Liver (tissue), 9 donors: ENCODE measurements around the gene SPATS2. TPM values are rescaled to one million over a fixed set of nuclear protein-coding genes. Genes with fewer than 3 reads are reported as not detected.

ENCODE experiments used
- DNase-seq: peaks from one replicate; pipeline ENCODE4 v3.0.0-alpha.2; 2017; ENCODE audit warnings: low spot score
- H3K27ac ChIP-seq, 2 donors: one replicate each; pipeline ENCODE4 v1.7.0; 2013; ENCODE audit warnings: inconsistent platforms in 2 of 2, low read length in 2 of 2, control low read depth in 1 of 2, low read depth in 1 of 2, mild to moderate bottlenecking in 1 of 2
- H3K27me3 ChIP-seq, 4 donors: one replicate each; pipeline versions ENCODE4 v1.6.1 to v1.7.0; 2013; ENCODE audit warnings: low read length in 3 of 4, inconsistent platforms in 1 of 4, mild to moderate bottlenecking in 1 of 4, moderate library complexity in 1 of 4; ENCODE audit not compliant: control insufficient read depth in 4 of 4, insufficient read depth in 4 of 4
- H3K36me3 ChIP-seq, 4 donors: one replicate each; pipeline versions ENCODE4 v1.6.1 to v1.7.0; 2013; ENCODE audit warnings: low read length in 3 of 4, mild to moderate bottlenecking in 3 of 4, low read depth in 1 of 4, moderate library complexity in 1 of 4; ENCODE audit not compliant: control insufficient read depth in 4 of 4, insufficient read depth in 3 of 4
- H3K4me1 ChIP-seq, 4 donors: one replicate each; pipeline versions ENCODE4 v1.6.1 to v1.7.0; 2013; ENCODE audit warnings: low read length in 3 of 4, mild to moderate bottlenecking in 3 of 4, moderate library complexity in 1 of 4; ENCODE audit not compliant: control insufficient read depth in 4 of 4, insufficient read depth in 4 of 4
- H3K4me3 ChIP-seq, 3 donors: one replicate each; pipeline versions ENCODE4 v1.6.1 to v1.7.0; 2013; ENCODE audit warnings: low read length in 3 of 3, control low read depth in 1 of 3, low read depth in 1 of 3, mild to moderate bottlenecking in 1 of 3
- H3K9ac ChIP-seq, 2 donors: one replicate each; pipeline ENCODE4 v1.7.0; 2013; ENCODE audit warnings: low read length in 2 of 2, mild to moderate bottlenecking in 2 of 2, moderate library complexity in 2 of 2, control low read depth in 1 of 2, low read depth in 1 of 2
- H3K9me3 ChIP-seq, 4 donors: one replicate each; pipeline versions ENCODE4 v1.6.1 to v1.7.0; 2013; ENCODE audit warnings: low read length in 3 of 4; ENCODE audit not compliant: control insufficient read depth in 4 of 4
- EGR1 ChIP-seq, 2 donors: IDR thresholded peaks; 2 replicates each; pipeline ENCODE4 v1.6.1; 2016 to 2018; ENCODE audit warnings: antibody characterized with exemption in 2 of 2, low read depth in 2 of 2
- FOXA1 ChIP-seq: IDR thresholded peaks from 2 replicates; pipeline ENCODE4 v1.6.1; 2016; ENCODE audit warnings: antibody characterized with exemption
- FOXA2 ChIP-seq: IDR thresholded peaks from 2 replicates; pipeline ENCODE4 v1.6.1; 2016; ENCODE audit warnings: antibody characterized with exemption
- GABPA ChIP-seq, 2 donors: IDR thresholded peaks in 1 of 2; conservative IDR thresholded peaks in 1 of 2; 2 replicates each; pipeline ENCODE4 v1.6.1; 2016; ENCODE audit warnings: antibody characterized with exemption in 2 of 2, mild to moderate bottlenecking in 1 of 2, moderate library complexity in 1 of 2
- HNF4A ChIP-seq, 2 donors: conservative IDR thresholded peaks; 2 replicates each; pipeline ENCODE4 v1.6.1; 2016; ENCODE audit warnings: antibody characterized with exemption in 2 of 2, mild to moderate bottlenecking in 2 of 2
- HNF4G ChIP-seq: IDR thresholded peaks from 2 replicates; pipeline ENCODE4 v1.6.1; 2016; ENCODE audit warnings: antibody characterized with exemption
- JUND ChIP-seq, 2 donors: IDR thresholded peaks; 2 replicates each; pipeline ENCODE4 v1.6.1; 2016; ENCODE audit warnings: antibody characterized with exemption in 2 of 2
- NR2F2 ChIP-seq: IDR thresholded peaks from 2 replicates; pipeline ENCODE4 v1.6.1; 2016; ENCODE audit warnings: antibody characterized with exemption
- RAD21 ChIP-seq, 2 donors: IDR thresholded peaks; 2 replicates each; pipeline ENCODE4 v1.6.1; 2016; ENCODE audit warnings: antibody characterized with exemption in 2 of 2, mild to moderate bottlenecking in 2 of 2
- RXRA ChIP-seq, 2 donors: IDR thresholded peaks; 2 replicates each; pipeline ENCODE4 v1.6.1; 2017 to 2018; ENCODE audit warnings: antibody characterized with exemption in 2 of 2, mild to moderate bottlenecking in 1 of 2
- SP1 ChIP-seq: IDR thresholded peaks from 2 replicates; pipeline ENCODE4 v1.6.1; 2018; ENCODE audit warnings: antibody characterized with exemption, mild to moderate bottlenecking
- TAF1 ChIP-seq: conservative IDR thresholded peaks from 2 replicates; pipeline ENCODE4 v1.6.1; 2016; ENCODE audit warnings: antibody characterized with exemption, mild to moderate bottlenecking
- YY1 ChIP-seq: IDR thresholded peaks from 2 replicates; pipeline ENCODE4 v1.6.1; 2016; ENCODE audit warnings: antibody characterized with exemption, mild to moderate bottlenecking
- WGBS: extraction: QIAGEN DNeasy Blood & Tissue Kit; methylation state at CpG from one replicate; pipeline ENCODE4 v1.1.7; 2013; 5-methylcytosine and 5-hydroxymethylcytosine counted together
- polyA plus RNA-seq, 2 donors: library from polyadenylated mRNA; stranded (reverse) in 1 of 2; unstranded in 1 of 2; fragments of 200-250 nt in 1 of 2; fragments of >200 nt in 1 of 2; fragmentation: Nextera tagmentation in 1 of 2; extraction: Ambion mirVana in 1 of 2; gene quantifications; one replicate each; pipeline versions ENCODE4 v1.2.1 to v1.2.3, GENCODE V29; 2013 to 2015
- total RNA-seq, 2 donors: library from RNA; depleted of rRNA; stranded (reverse); fragments of >200 nt; gene quantifications; one replicate each; pipeline ENCODE4 v1.2.3, GENCODE V29; 2014
- TF ChIP-seq, protein P1 (sequence below): fragments of 150-350 bp; IDR thresholded peaks from 2 replicates; pipeline ENCODE4 v1.5.1; 2017; ENCODE audit warnings: improper control_type of control experiment, low read depth, low read length; ENCODE audit not compliant: missing input control
- TF ChIP-seq, protein P2 (sequence below): IDR thresholded peaks from 2 replicates; pipeline ENCODE4 v1.6.1; 2016; ENCODE audit warnings: antibody characterized with exemption
- TF ChIP-seq, protein P3 (sequence below): IDR thresholded peaks from 2 replicates; pipeline ENCODE4 v1.6.1; 2016; ENCODE audit warnings: antibody characterized with exemption
- TF ChIP-seq, protein P4 (sequence below): IDR thresholded peaks from 2 replicates; pipeline ENCODE4 v1.6.1; 2016; ENCODE audit warnings: antibody characterized with exemption
- TF ChIP-seq, protein P5 (sequence below): IDR thresholded peaks from 2 replicates; pipeline ENCODE4 v1.6.1; 2016; ENCODE audit warnings: antibody characterized with exemption, mild to moderate bottlenecking
- donor health status: healthy.
- donor health status: healthy.
- donor health status: healthy.
- donor health status: healthy.
- donor health status: healthy.

SPATS2 gene
- total and polyA plus RNA-seq, 4 donors, result 2.4 to 5.2 (median 4.5) TPM

DNA sequence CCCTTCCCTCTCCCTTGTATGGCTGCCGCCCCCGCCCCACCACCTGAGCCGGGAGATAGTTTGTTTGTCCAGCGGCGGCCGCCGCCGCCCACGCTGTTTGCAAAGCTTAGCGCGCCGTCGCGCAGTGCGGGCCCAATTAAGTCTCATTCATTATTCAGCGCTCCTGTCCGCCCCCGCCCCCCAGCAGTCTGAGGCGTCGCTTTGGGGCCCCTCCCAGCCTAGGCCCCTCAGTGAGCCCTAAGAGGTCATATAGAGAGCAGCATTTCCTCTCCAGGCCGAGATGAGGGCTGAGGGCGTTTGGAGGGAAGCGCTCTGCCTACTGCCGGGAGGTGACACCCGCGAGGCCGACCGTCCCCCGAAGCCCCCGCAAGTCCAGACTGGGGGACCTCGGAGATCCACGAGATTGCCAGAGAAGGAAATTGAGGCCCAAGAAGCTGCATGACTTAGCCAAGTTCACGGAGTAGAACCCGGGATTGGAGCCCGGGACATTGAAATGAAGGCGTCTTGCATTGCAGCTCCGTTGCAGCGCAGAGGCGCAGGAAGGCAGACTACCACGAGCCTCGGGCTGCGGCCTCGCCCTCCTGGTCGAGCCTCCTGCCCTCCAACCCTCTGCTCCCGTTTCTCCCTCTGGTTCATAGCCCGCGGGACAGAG, 20.5 kb upstream of the SPATS2 start, which contains the start of gene DNAJC22:
Gene DNAJC22 (plus strand): TSS at position 230 of the 652 bp plus-strand sequence. CDS start 1,985 bp downstream, outside the sequence.
- peak in 1 of 2 donors; percentile 88 for TF ChIP-seq EGR1 (IDR thresholded peaks at IDR 0.05; ENCODE audit: low read depth in 2 of 2)
- no peak for TF ChIP-seq TAF1
- no peak for TF ChIP-seq GABPA (IDR thresholded peaks at IDR 0.05 in 1 of 2, conservative IDR thresholded peaks at IDR 0.05 in 1 of 2)
- Histone ChIP-seq H3K9ac (peak within 1 kb of the TSS in 1 of 2 donors; percentile 23), H3K9me3 (no peaks in the 10 kb centered on the region)

DNA sequence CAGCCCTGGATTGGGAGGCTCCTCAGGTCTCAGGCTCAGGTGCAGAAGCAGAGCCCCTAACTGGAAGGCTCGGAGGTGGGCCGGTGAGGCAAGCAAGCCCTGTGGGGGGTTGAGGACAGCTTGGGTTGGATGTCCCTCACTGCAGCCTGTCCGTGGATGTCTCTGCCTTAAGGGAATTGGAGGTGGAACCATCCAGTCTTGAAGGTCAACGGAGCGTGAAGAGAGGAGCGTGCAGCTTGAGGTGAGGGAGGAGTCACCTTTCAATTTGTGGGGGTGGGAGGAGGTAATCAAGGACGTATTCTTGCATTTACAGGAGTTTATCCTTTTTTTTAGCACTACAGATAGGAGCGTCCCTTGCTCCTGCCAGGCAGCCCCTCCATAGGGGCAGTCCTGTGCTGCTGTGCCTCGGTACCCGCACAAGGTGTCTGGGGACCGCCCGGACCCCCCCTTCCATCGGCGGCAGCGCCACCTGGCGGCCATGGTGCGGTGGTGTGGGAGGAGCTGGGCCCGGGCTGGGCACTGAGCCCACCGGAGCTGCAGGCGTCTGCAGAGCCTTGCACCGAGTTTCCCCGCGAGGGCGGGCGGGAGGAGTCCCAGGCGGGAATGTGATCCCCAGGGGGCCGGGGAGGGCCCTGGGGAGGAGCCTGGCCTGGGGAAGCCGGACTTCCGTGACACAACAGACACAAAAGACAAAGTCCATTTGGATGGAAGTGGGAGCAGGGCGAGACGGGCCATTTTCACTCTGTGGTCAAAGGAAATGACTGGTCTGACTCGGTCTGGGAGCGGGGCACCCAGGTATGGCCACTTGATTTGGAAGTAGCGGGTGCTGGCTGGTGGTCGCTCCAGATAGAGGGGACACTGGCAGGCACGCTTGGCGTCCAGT, 19.7 kb upstream of the SPATS2 start:
- H3K36me3 ChIP-seq, result peaks cover 1 to 4% (median 3%) of the 10 kb centered on the region in 4 donors
- H3K4me3 ChIP-seq, result peak overlapping the region; percentile 21 to 80 (median 67)
- no peaks in the 10 kb centered on the region for H3K9me3 ChIP-seq
- H3K27ac ChIP-seq, result peak overlapping the region; percentile 67 to 82
- TF ChIP-seq RAD21 (IDR thresholded peaks at IDR 0.05) (peak; percentile 58 to 74), HNF4G (peak; percentile 96), SP1 (peak; percentile 88), RXRA (IDR thresholded peaks at IDR 0.05) (peak; percentile 70 to 80), FOXA2 (no peak), JUND (IDR thresholded peaks at IDR 0.05) (peak in 1 of 2 donors; percentile 58), FOXA1 (no peak), EGR1 (IDR thresholded peaks at IDR 0.05; ENCODE audit: low read depth in 2 of 2) (peak; percentile 40 to 73), YY1 (peak; percentile 96), NR2F2 (no peak), GABPA (IDR thresholded peaks at IDR 0.05 in 1 of 2, conservative IDR thresholded peaks at IDR 0.05 in 1 of 2) (peak in 1 of 2 donors; percentile 81), HNF4A (conservative IDR thresholded peaks at IDR 0.05) (peak; percentile 97 to 98), TAF1 (peak; percentile 95)
- TF ChIP-seq, protein P1, sequence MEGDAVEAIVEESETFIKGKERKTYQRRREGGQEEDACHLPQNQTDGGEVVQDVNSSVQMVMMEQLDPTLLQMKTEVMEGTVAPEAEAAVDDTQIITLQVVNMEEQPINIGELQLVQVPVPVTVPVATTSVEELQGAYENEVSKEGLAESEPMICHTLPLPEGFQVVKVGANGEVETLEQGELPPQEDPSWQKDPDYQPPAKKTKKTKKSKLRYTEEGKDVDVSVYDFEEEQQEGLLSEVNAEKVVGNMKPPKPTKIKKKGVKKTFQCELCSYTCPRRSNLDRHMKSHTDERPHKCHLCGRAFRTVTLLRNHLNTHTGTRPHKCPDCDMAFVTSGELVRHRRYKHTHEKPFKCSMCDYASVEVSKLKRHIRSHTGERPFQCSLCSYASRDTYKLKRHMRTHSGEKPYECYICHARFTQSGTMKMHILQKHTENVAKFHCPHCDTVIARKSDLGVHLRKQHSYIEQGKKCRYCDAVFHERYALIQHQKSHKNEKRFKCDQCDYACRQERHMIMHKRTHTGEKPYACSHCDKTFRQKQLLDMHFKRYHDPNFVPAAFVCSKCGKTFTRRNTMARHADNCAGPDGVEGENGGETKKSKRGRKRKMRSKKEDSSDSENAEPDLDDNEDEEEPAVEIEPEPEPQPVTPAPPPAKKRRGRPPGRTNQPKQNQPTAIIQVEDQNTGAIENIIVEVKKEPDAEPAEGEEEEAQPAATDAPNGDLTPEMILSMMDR, result peak; percentile 92
- TF ChIP-seq, protein P2, sequence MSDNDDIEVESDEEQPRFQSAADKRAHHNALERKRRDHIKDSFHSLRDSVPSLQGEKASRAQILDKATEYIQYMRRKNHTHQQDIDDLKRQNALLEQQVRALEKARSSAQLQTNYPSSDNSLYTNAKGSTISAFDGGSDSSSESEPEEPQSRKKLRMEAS, result peak; percentile 91
- TF ChIP-seq, protein P3, sequence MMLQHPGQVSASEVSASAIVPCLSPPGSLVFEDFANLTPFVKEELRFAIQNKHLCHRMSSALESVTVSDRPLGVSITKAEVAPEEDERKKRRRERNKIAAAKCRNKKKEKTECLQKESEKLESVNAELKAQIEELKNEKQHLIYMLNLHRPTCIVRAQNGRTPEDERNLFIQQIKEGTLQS, result peak; percentile 62
- TF ChIP-seq, protein P4, sequence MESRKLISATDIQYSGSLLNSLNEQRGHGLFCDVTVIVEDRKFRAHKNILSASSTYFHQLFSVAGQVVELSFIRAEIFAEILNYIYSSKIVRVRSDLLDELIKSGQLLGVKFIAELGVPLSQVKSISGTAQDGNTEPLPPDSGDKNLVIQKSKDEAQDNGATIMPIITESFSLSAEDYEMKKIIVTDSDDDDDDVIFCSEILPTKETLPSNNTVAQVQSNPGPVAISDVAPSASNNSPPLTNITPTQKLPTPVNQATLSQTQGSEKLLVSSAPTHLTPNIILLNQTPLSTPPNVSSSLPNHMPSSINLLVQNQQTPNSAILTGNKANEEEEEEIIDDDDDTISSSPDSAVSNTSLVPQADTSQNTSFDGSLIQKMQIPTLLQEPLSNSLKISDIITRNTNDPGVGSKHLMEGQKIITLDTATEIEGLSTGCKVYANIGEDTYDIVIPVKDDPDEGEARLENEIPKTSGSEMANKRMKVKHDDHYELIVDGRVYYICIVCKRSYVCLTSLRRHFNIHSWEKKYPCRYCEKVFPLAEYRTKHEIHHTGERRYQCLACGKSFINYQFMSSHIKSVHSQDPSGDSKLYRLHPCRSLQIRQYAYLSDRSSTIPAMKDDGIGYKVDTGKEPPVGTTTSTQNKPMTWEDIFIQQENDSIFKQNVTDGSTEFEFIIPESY, result peak; percentile 91
- TF ChIP-seq, protein P5, sequence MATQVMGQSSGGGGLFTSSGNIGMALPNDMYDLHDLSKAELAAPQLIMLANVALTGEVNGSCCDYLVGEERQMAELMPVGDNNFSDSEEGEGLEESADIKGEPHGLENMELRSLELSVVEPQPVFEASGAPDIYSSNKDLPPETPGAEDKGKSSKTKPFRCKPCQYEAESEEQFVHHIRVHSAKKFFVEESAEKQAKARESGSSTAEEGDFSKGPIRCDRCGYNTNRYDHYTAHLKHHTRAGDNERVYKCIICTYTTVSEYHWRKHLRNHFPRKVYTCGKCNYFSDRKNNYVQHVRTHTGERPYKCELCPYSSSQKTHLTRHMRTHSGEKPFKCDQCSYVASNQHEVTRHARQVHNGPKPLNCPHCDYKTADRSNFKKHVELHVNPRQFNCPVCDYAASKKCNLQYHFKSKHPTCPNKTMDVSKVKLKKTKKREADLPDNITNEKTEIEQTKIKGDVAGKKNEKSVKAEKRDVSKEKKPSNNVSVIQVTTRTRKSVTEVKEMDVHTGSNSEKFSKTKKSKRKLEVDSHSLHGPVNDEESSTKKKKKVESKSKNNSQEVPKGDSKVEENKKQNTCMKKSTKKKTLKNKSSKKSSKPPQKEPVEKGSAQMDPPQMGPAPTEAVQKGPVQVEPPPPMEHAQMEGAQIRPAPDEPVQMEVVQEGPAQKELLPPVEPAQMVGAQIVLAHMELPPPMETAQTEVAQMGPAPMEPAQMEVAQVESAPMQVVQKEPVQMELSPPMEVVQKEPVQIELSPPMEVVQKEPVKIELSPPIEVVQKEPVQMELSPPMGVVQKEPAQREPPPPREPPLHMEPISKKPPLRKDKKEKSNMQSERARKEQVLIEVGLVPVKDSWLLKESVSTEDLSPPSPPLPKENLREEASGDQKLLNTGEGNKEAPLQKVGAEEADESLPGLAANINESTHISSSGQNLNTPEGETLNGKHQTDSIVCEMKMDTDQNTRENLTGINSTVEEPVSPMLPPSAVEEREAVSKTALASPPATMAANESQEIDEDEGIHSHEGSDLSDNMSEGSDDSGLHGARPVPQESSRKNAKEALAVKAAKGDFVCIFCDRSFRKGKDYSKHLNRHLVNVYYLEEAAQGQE, result peak; percentile 92
- no peaks in the 10 kb centered on the region for H3K27me3 ChIP-seq
- peaks cover 27 to 53% (median 40%) of the 10 kb centered on the region in 4 donors for H3K4me1 ChIP-seq
- peak; percentile 86 for DNase-seq
- WGBS, result 3% methylated on average over 37 of the region's 37 CpGs
- peak overlapping the region; percentile 79 to 89 for H3K9ac ChIP-seq

More for the DNA sequence above, 20.5 kb upstream of the SPATS2 start, which contains the start of gene DNAJC22:
- 1% methylated on average over 47 of the region's 47 CpGs for WGBS
- Histone ChIP-seq H3K4me1 (peaks cover 31 to 60% (median 47%) of the 10 kb centered on the region in 4 donors), H3K27me3 (no peaks in the 10 kb centered on the region), H3K4me3 (peak within 1 kb of the TSS in 2 of 3 donors; percentile 51 to 67), H3K36me3 (peaks cover 1 to 4% (median 3%) of the 10 kb centered on the region in 4 donors), H3K27ac (peak within 1 kb of the TSS in 1 of 2 donors; percentile 49)
- no peak for DNase-seq
